Pulmonary artery endothelial cell (primary cell): Measurements from ENCODE around the gene OGFR. TPM values are rescaled to one million over a fixed set of nuclear protein-coding genes. Genes with fewer than 3 reads are reported as not detected.

Experiments
- DNase-seq: peaks from one replicate; pipeline ENCODE4 v3.0.0-alpha.2; 2011; ENCODE audit warnings: low read depth, low spot score
- total RNA-seq: library from RNA; depleted of rRNA; stranded (reverse); fragments of >200 nt; gene quantifications from 2 replicates; pipeline ENCODE4 v1.2.3, GENCODE V29; 2014

The OGFR gene
- total RNA-seq, 1 donor from 2014 or later, result 39.5 TPM

DNA sequence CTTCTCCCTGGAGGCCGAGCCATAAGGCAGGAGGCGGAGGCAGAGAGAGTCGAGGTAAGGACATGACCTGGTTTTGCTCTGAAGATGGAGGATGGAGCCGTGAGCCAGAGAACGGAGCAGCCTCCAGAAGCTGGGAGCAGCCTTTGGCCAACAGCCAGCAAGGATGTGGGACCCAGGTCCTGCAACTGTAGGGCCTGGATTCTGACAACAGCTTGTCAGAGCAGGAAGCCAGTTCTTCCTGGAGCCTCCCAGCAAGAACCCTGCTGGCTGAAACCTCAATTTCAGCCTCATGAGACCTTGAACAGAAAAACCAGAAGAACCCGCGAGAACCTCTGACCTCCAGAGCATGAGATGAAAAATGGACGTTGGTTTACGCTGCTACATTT lies 21.7 kb upstream of the OGFR start:
- no peak for DNase-seq

DNA sequence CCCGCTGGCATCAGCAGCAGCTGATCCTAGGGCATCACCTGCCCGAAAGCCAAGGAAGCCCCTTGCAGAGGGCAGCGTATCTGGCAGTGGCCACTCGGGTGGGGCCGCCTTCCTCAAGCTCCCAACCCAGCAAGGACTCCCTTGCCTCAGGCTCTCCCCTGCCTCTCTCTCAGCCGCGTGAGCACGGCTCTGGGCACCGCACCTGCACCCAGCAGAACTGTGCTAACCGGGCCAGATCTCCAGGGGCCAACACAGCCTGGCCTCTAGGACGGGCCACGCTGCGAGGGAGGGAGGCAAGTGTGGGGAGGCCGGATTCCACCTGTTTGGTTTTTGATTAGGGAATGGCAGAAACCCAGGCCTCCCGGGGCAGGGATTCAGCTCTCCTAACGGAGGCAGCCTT lies 20.1 kb upstream of the OGFR start:
- DNase-seq, result no peak

DNA sequence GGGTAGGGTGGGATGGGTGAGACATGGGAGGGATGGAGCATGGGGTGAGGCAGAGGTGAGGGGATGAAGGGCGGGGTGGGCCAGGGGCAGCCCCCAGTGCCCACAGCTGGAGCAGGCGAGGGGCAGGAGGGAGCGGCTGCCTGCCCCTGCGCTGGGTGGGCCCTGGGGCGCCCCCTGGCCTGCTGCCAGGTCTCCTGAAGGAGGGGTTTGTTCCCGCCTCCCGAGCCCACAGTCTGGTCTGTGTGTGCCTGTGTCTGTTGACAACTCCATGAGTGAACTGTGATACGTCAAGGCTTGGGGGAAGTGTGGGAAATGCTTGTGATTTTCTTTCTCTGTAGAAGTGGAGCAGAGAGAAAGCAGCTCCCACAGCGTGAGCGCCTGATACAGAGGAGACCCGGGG lies 19.2 kb upstream of the OGFR start:
- DNase-seq, result no peak

- no peak for DNase-seq
Observed at GRCh38 chr20:62786157-62786556, 18.5 kb upstream of the OGFR start.

DNA sequence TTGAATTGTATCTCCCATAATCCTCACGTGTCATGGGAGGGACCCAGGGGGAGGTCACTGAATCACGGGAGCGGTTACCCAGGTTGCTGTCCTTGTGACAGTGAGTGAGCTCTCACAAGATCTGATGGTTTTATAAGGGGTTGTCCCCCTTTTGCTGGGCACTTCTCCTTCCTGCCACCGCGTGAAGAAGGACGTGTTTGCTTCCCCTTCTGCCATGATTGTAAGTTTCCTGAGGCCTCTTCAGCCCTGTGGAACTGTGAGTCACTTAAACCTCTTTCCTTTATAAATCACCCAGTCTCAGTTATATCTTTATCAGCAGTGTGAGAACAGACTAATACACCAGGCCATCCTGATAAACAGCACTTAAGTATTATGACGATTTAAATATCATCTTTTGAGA lies 17.3 kb upstream of the OGFR start:
- DNase-seq, result no peak

GRCh38 chr20:62787866-62788265 lies 16.8 kb upstream of the OGFR start:
- DNase-seq, result no peak

- no peak for DNase-seq
Observed at GRCh38 chr20:62788607-62789006, 16.0 kb upstream of the OGFR start.

- DNase-seq, result no peak
Observed at GRCh38 chr20:62790075-62790474, 14.6 kb upstream of the OGFR start.

DNA sequence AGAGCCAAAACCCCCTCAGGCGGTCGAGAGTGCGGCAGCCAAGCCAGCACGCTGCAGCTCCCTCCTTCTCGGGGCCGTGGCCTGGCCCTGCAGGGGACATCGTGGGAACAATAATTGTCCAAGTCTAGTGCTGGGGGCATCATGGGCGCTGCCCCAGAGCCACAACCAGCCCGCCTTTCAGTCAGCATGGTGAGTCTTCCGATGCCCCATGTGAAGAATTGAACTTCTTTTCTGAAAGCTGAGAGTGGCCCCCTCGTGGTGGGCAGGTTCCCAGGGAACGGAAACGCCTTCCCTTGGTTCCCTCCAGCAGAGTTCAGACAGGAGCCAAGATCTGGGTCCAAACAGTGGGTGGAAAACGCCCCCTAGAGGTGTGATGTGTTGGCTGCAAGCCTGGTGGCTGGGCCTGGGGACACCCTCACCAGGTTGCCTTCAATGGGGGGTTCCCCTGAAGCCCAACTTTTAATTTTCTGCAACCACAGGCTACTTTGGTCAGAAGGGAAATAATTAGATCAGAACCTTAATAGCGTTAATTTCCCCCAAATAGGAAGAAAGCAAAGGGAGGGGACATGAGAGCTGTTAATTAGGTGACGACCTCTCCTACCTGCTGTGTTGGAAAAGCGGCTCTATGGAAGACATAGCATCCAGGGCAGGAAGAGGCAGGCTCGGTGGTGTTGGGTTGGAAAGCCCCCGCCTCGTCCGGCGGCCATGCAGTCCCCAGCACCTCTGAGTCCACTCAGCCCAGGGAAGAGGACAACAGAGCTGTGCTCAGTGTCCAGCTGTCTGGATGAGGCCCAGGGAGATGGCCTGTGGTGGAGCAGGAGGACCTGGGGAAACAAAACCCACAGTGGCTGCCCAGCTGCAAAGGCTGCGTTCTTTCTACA lies 13.1 kb upstream of the OGFR start:
- peak; percentile 78 for DNase-seq

DNA sequence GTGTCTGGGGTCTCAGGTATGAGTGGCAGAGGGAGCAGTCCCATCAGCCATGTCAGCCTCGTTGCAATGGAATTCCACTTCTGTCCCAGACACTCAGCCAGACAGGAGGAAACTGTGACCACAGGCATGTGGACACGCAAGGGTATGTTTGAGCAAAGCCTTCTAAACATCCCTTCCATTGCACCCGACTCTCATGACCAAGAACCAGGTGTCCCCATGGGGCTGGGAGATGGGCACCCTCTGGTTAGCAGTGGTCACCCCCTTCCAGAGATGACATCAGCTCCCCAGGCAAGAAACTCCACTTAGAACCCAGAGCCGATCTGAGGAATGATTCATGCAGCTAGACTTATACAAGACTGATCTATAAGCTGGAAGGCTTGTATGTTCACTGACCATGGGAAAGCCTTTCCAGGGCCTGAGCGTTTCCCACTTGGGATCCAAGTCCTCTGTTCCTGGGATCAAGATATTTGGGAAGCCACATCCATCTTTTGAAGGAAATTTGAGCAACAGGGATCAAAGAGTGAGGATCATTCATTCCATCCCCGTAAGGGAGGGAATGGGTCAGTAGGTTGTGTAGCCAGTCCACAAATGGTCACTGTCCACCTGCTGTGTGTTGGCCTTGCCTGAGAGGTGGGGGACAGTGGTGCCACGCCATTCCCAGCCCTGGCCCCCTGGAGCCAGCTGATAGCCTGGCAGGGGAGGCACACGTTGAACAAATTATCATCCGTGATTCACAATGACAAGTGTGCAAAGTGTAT lies 12.3 kb upstream of the OGFR start:
- DNase-seq, result no peak

DNA sequence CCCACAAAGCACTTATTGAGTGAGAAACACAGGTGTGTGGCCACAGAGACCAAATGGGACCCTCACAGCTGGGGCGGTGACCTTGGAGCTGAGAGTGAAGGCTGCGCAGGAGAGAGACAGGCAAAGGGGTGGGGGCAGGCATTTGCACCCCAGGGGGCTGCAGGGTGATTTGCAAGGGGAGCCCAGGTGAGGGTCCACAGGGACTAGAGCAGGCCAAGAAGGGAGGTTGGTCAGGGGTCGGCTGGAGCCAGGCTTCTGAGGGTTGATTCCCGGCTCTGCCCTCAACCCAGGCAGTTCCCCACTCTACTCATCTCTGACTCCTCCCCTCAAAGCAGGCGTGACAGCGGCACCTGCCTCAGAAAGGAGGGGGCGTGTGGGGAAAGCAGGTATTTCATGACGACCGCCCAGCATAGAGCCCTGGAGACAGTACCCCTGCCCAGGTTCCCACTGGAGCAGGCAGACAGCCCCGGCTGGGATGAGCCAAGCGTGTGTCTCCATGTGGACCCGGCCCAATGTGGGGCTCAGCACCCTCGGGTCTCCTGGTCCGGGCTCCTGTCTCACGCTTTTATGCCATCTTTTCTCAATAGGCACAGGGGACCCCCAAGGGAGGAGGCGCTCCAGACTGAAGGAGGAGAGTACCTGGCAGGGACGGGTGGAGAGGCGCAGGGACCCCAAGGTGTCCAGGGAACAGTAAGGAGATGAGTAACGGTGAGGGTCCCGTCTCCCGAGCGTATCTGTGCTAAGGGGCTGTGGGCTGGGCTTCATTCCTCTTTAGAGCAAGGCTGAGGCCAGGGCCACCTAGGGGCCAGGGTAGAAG lies 11.5 kb upstream of the OGFR start:
- DNase-seq, result no peak

DNA sequence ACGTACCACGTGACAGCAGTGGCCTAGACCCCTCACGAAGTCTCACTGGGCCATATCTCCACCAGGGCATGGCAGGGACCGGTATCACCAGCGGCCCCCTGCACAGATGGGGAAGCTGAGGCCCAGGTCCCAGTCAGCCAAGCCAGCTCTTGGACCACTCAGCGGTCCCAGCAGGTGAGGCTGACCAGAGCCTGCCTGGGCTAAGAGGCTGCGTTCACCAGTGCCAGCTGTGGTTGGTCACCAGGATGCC lies 11.0 kb upstream of the OGFR start:
- no peak for DNase-seq

DNA sequence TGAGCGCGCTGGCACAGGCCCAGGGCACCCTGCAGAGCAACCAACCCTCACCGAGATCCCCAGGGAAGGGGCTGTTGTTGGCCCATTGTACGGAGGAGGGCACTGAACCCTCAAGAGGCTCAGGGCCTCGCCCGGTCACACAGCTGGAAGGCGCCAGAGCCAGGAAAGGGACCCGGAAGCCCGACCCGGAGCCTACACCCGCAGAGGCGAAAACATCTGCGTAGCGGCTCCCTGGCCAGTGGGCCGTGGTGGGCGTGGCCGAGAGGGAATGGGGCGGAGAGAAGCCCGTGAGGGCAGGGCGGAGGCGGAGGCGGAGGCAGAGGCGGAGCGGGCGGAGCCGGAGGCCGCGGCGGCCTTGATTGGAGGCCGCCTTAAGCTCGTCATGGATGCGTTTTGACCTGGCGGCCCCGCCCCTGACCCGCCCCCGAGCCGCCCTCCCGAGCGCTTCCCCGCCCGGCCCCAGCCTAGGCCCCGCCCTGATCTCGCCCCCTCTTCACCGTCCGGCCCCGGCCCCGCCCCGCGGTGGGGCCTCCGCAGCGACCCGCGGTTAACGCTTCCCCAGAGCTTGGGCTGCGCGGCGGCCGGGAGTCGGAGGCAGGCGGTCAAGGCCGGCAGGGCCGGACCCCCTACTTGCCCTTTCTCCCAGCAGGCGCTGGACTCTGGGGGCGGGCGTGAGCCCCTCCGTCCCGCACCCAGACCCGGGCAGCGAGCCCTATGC lies 10.5 kb upstream of the OGFR start:
- peak; percentile 83 for DNase-seq

DNA sequence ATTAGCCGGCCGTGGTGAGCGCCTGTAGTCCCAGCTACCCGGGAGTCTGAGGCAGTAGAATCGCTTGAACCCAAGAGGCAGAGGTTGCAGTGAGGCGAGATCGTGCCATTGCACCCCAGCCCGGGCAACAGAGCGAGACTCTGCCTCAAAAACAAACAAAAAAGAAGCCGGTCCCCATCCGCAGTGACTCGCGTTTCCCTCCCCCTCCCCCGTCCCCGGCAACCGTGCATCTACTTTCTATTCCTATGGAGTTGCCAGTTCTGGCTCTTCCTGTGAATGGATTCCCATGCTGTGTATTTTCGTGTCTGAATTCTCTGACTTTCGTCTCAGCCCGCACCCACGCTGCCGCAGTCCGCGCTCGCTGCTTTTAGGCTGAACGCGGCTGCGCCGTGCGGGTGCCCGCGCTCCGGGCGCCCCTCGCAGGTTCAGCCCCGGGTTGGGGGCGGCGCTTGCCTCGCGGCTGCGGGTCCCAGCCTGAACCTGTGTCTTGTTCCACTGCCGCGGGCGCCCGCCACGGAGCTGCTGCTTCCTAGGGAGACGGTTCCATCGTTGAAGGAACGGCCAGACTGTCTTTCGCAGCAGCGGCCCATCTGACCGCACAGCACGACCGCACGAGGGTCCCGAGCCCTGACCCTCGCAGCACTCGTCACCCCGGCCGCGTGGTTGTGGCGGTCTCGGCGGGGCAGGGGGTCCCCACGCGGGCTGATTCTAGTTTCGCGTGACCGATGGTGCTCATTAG lies 9.4 kb upstream of the OGFR start:
- no peak for DNase-seq

- DNase-seq, result no peak
Observed at GRCh38 chr20:62796699-62797491, 7.7 kb upstream of the OGFR start.

DNA sequence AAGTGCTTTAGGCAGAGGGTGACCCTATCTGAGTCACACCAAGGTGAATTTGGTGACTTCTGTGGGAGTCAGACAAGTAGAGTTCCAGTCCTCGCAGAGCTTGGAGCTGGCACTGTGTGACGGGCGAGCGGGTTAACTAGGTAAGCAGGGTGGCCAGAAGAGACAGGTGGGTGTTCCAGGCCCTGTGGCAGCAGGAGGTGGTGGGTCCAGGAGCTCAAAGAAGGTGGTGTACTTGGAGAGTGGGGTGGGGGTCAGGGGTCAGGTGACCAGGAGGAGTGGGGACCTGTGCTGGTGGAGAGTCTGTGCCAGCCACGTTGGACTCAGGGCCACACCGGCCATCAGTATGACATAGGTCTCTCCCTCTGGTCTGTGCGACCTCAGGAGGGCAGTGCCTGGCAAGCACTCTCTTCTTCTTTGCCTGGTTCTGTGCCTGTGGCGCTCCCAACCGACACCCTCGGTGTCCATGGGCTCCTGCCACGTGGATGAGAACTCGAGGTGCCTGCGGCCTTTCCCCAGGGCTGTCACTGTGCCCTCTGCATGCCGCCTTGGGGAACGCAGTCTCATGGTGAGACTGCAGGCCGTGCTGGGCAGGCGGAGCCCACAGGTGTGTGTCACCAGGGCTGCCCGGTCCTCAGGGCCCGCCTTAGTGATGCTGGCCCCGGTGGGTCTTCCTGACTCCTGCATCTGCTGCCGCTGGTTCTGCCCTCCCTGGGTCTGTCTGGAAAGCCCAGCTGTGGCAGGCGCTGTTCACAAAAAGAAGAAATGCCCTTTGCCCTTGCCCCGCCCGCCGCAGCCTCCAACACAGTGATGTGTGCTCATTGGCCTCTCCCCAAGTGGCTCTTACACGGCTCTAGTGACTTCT lies 6.7 kb upstream of the OGFR start:
- DNase-seq, result no peak

DNA sequence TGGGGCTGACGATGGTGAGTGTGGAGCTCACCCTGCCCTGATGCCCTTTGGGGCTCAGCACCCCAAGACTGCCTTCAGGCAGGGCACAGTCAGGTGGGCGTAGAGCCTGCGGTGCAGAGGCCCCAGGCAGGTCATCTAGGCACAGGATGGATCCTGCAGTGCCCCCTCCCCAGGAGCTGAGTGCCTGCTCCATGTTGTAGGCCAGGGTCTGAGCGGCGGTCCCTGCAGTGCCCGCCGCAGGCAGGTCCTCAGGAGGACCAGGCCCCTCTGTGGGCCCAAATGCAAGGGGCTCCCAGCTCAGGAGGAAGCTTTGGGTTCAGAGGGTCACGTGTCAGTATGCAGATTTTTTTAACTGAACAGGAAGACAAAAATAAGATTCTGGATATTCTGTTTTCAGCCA lies 5.6 kb upstream of the OGFR start:
- DNase-seq, result no peak

- no peak for DNase-seq
Observed at GRCh38 chr20:62799459-62799858, 5.2 kb upstream of the OGFR start.

GRCh38 chr20:62799873-62800272 lies 4.8 kb upstream of the OGFR start:
- DNase-seq, result no peak
